HepG2 (cell line): ENCODE data around the gene KIF1C. TPM values are rescaled to one million over a fixed set of nuclear protein-coding genes. Genes with fewer than 3 reads are reported as not detected.
A peak's percentile ranks its signal among the peaks of the same experiment; 100 is the strongest.

Source experiments
- ELF4 ChIP-seq: sonication (generic); formaldehyde crosslinking; IDR thresholded peaks from 2 replicates; pipeline ENCODE4 v1.5.0; 2020; ENCODE audit warnings: missing genetic modification reagents, mild to moderate bottlenecking, moderate library complexity, borderline replicate concordance
- FOXO1 ChIP-seq: sonication (generic); formaldehyde crosslinking; IDR thresholded peaks from 2 replicates; pipeline ENCODE4 v1.4.0; 2020; ENCODE audit warnings: missing genetic modification reagents
- HHEX ChIP-seq: IDR thresholded peaks from 2 replicates; pipeline ENCODE4 v1.6.1; 2016; ENCODE audit warnings: control low read depth
- MTA1 ChIP-seq: sonication (generic); formaldehyde crosslinking; IDR thresholded peaks from 2 replicates; pipeline ENCODE4 v1.4.0; 2020; ENCODE audit warnings: missing genetic modification reagents, mild to moderate bottlenecking, borderline replicate concordance
- NR2F2 ChIP-seq: IDR thresholded peaks from 2 replicates; pipeline ENCODE4 v1.6.1; 2012; ENCODE audit warnings: low read depth, inconsistent platforms, borderline replicate concordance
- REPIN1 ChIP-seq: sonication (generic); formaldehyde crosslinking; IDR thresholded peaks from 2 replicates; pipeline ENCODE4 v1.8.0; 2022; ENCODE audit warnings: missing genetic modification reagents, low read depth, mild to moderate bottlenecking, borderline replicate concordance
- ZFP1 ChIP-seq: IDR thresholded peaks from 2 replicates; pipeline ENCODE4 v1.6.1; 2016
- ZFP90 ChIP-seq: sonication (generic); formaldehyde crosslinking; IDR thresholded peaks from 2 replicates; pipeline ENCODE4 v1.8.0; 2022; ENCODE audit warnings: missing genetic modification reagents, mild to moderate bottlenecking, inconsistent platforms, borderline replicate concordance
- ZNF124 ChIP-seq: sonication (generic); formaldehyde crosslinking; IDR thresholded peaks from 2 replicates; pipeline ENCODE4 v1.4.0; 2020; ENCODE audit warnings: missing genetic modification reagents
- ZNF264 ChIP-seq: sonication (generic); formaldehyde crosslinking; IDR thresholded peaks from 2 replicates; pipeline ENCODE4 v1.4.0; 2020; ENCODE audit warnings: missing genetic modification reagents
- ZNF343 ChIP-seq: sonication (generic); formaldehyde crosslinking; IDR thresholded peaks from 2 replicates; pipeline ENCODE4 v1.4.0; 2020; ENCODE audit warnings: mild to moderate bottlenecking, missing genetic modification reagents
- ZNF543 ChIP-seq: sonication (generic); formaldehyde crosslinking; IDR thresholded peaks from 2 replicates; pipeline ENCODE4 v1.4.0; 2020; ENCODE audit warnings: mild to moderate bottlenecking, missing genetic modification reagents
- ZNF724P ChIP-seq: sonication (generic); formaldehyde crosslinking; IDR thresholded peaks from 2 replicates; pipeline ENCODE4 v1.8.0; 2022; ENCODE audit warnings: missing genetic modification reagents, borderline replicate concordance
- polyA plus RNA-seq, 8 experiments: library from polyadenylated mRNA; depleted of rRNA in 3 of 8; stranded (reverse) in 7 of 8; unstranded in 1 of 8; fragments of >200 nt; fragmentation: Illumina TruSeq in 4 of 8; extraction: Trizol in 4 of 8; gene quantifications; 2 replicates each; pipeline versions ENCODE4 v1.2.1 to v1.2.3, GENCODE V29; 2011 to 2016; ENCODE audit warnings: low read depth in 4 of 8, missing spikeins in 1 of 8, mixed read lengths in 1 of 8; ENCODE audit not compliant: insufficient read depth in 1 of 8
- total RNA-seq, 5 experiments: library from RNA; depleted of rRNA; stranded (reverse); fragments of >200 nt; fragmentation: Illumina TruSeq; extraction: Trizol; gene quantifications; 2 replicates each; pipeline ENCODE4 v1.2.3, GENCODE V29; 2016; ENCODE audit warnings: low read depth in 1 of 5
- TF ChIP-seq, protein P1 (sequence below): sonication (generic); formaldehyde crosslinking; IDR thresholded peaks from 2 replicates; pipeline ENCODE4 v1.4.0; 2020; ENCODE audit warnings: mild to moderate bottlenecking, missing genetic modification reagents
- TF ChIP-seq, protein P2 (sequence below): sonication (generic); formaldehyde crosslinking; IDR thresholded peaks from 2 replicates; pipeline ENCODE4 v1.4.0; 2020; ENCODE audit warnings: missing genetic modification reagents, borderline replicate concordance
- TF ChIP-seq, protein P3 (sequence below): IDR thresholded peaks from 2 replicates; pipeline ENCODE4 v1.6.1; 2012; ENCODE audit warnings: inconsistent platforms
- TF ChIP-seq, protein P4 (sequence below): sonication (generic); formaldehyde crosslinking; IDR thresholded peaks from 2 replicates; pipeline ENCODE4 v1.8.0; 2022; ENCODE audit warnings: low read depth, missing genetic modification reagents
- TF ChIP-seq, protein P5 (sequence below): sonication (generic); formaldehyde crosslinking; IDR thresholded peaks from 2 replicates; pipeline ENCODE4 v1.9.0; 2021; ENCODE audit warnings: missing genetic modification reagents, mild to moderate bottlenecking, borderline replicate concordance
- TF ChIP-seq, protein P6 (sequence below): sonication (generic); formaldehyde crosslinking; IDR thresholded peaks from 2 replicates; pipeline ENCODE4 v1.5.0; 2020; ENCODE audit warnings: missing genetic modification reagents

The KIF1C gene
- total and polyA plus RNA-seq, 2 of the 13 experiments (the other 11 are each of a cell fraction or from before 2014, with no cell fraction given): 70.0 to 104 TPM

DNA sequence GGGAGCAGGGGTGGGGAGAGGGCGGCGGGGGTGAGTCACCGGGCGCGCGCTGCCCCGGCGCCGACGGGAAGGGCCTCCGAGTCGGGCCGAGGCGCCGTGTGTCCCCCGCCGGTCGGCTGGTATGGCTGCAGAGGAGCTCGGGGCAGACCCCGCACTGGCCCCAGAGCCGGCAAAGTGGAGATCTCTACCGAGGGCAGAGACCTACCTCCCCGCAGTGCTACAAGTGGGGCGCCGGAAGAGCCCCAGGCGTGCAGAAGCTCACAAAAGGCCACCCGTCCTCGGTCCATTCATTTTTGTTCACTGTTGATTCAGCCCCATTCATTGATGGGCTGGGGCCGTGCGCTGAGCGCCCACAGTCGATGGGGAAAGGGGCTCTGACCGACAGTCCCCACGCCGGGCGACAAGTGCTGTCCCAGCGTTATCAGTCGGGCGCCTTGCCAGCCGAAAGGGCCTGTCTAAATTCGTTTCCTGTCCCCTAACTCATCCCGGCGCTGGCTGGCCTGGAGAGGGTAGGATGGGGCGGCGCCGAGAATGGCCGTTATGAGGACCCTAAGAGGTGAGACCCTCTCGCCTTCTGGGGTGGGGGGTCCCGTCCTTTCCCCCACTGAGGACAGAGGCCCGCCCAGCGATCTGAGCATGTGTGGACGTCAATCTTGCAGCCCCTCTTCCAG, 47.5 kb upstream of the KIF1C start (continued):
- TF ChIP-seq ZFP1 (CRISPR knock-in tag): no peak
- TF ChIP-seq, protein P1, sequence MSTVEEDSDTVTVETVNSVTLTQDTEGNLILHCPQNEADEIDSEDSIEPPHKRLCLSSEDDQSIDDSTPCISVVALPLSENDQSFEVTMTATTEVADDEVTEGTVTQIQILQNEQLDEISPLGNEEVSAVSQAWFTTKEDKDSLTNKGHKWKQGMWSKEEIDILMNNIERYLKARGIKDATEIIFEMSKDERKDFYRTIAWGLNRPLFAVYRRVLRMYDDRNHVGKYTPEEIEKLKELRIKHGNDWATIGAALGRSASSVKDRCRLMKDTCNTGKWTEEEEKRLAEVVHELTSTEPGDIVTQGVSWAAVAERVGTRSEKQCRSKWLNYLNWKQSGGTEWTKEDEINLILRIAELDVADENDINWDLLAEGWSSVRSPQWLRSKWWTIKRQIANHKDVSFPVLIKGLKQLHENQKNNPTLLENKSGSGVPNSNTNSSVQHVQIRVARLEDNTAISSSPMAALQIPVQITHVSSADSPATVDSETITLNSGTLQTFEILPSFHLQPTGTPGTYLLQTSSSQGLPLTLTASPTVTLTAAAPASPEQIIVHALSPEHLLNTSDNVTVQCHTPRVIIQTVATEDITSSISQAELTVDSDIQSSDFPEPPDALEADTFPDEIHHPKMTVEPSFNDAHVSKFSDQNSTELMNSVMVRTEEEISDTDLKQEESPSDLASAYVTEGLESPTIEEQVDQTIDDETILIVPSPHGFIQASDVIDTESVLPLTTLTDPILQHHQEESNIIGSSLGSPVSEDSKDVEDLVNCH: no peak
- TF ChIP-seq, protein P2, sequence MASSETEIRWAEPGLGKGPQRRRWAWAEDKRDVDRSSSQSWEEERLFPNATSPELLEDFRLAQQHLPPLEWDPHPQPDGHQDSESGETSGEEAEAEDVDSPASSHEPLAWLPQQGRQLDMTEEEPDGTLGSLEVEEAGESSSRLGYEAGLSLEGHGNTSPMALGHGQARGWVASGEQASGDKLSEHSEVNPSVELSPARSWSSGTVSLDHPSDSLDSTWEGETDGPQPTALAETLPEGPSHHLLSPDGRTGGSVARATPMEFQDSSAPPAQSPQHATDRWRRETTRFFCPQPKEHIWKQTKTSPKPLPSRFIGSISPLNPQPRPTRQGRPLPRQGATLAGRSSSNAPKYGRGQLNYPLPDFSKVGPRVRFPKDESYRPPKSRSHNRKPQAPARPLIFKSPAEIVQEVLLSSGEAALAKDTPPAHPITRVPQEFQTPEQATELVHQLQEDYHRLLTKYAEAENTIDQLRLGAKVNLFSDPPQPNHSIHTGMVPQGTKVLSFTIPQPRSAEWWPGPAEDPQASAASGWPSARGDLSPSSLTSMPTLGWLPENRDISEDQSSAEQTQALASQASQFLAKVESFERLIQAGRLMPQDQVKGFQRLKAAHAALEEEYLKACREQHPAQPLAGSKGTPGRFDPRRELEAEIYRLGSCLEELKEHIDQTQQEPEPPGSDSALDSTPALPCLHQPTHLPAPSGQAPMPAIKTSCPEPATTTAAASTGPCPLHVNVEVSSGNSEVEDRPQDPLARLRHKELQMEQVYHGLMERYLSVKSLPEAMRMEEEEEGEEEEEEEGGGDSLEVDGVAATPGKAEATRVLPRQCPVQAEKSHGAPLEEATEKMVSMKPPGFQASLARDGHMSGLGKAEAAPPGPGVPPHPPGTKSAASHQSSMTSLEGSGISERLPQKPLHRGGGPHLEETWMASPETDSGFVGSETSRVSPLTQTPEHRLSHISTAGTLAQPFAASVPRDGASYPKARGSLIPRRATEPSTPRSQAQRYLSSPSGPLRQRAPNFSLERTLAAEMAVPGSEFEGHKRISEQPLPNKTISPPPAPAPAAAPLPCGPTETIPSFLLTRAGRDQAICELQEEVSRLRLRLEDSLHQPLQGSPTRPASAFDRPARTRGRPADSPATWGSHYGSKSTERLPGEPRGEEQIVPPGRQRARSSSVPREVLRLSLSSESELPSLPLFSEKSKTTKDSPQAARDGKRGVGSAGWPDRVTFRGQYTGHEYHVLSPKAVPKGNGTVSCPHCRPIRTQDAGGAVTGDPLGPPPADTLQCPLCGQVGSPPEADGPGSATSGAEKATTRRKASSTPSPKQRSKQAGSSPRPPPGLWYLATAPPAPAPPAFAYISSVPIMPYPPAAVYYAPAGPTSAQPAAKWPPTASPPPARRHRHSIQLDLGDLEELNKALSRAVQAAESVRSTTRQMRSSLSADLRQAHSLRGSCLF (CRISPR knock-in tag): no peak
- no peak for TF ChIP-seq FOXO1 (CRISPR knock-in tag)
- TF ChIP-seq HHEX (CRISPR knock-in tag): no peak
- no peak for TF ChIP-seq ELF4
- TF ChIP-seq, protein P3, sequence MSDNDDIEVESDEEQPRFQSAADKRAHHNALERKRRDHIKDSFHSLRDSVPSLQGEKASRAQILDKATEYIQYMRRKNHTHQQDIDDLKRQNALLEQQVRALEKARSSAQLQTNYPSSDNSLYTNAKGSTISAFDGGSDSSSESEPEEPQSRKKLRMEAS: no peak; the same call in 1 of the 2 replicates
- TF ChIP-seq ZNF264 (CRISPR knock-in tag): no peak
- TF ChIP-seq ZNF543 (CRISPR knock-in tag): no peak
- no peak for TF ChIP-seq REPIN1 (CRISPR knock-in tag)
- no peak for TF ChIP-seq ZFP90 (CRISPR knock-in tag)
- no peak for TF ChIP-seq NR2F2
- TF ChIP-seq, protein P4, sequence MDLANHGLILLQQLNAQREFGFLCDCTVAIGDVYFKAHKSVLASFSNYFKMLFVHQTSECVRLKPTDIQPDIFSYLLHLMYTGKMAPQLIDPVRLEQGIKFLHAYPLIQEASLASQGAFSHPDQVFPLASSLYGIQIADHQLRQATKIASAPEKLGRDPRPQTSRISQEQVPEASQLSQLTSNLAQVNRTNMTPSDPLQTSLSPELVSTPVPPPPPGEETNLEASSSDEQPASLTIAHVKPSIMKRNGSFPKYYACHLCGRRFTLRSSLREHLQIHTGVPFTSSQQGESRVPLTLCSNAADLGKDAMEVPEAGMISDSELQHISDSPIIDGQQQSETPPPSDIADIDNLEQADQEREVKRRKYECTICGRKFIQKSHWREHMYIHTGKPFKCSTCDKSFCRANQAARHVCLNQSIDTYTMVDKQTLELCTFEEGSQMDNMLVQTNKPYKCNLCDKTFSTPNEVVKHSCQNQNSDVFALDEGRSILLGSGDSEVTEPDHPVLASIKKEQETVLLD: no peak
- no peak for TF ChIP-seq ZNF124 (CRISPR knock-in tag)
- TF ChIP-seq, protein P5, sequence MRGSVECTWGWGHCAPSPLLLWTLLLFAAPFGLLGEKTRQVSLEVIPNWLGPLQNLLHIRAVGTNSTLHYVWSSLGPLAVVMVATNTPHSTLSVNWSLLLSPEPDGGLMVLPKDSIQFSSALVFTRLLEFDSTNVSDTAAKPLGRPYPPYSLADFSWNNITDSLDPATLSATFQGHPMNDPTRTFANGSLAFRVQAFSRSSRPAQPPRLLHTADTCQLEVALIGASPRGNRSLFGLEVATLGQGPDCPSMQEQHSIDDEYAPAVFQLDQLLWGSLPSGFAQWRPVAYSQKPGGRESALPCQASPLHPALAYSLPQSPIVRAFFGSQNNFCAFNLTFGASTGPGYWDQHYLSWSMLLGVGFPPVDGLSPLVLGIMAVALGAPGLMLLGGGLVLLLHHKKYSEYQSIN (CRISPR knock-in tag): no peak
- peak; percentile 69; the same call in 1 of the 2 replicates for TF ChIP-seq MTA1
- TF ChIP-seq, protein P6, sequence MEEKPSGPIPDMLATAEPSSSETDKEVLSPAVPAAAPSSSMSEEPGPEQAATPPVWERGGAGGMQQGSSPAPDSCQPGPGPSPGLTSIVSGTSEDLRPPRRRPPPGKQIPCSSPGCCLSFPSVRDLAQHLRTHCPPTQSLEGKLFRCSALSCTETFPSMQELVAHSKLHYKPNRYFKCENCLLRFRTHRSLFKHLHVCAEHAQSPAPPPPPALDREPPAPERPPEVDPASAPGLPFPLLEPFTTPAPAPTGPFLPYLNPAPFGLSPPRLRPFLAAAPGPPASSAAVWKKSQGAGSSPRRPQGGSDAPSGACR (CRISPR knock-in tag): peak; percentile 64; the same call in 1 of the 2 replicates
- TF ChIP-seq ZNF724P (CRISPR knock-in tag): no peak
- no peak for TF ChIP-seq ZNF343 (CRISPR knock-in tag)
